ENCODE data around the gene NACC2. TPM values are rescaled to one million over a fixed set of nuclear protein-coding genes. Genes with fewer than 3 reads are reported as not detected.

NACC2 gene
- total and polyA plus RNA-seq, 2 donors (not counting 1 experiment from before 2014, with no cell fraction given) = 0.34 to 1.9 TPM

DNA sequence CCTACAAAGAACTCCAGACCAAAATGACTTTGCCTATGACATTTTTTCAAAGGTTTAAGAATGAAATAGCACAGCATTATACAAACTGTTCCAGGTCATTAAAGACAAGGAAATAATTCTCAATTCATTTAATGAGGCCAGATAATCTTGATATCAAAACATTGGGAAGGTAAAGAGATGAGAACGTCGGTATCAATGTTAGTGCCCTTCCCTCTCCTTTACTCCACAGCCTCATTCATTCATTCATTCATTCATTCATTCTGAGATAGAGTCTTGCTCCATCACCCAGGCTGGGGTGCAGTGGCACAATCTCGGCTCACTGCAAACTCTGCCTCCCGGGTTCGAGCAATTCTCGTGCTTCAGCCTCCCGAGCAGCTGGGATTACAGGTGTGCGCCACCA, 64.0 kb downstream of the NACC2 start:
- H3K27me3 Mint-ChIP-seq = peaks cover 8% of the 10 kb centered on the region
- intact Hi-C loops (cut with micrococcal nuclease) = no loop called here
- peaks cover 10% of the 10 kb centered on the region for H3K9me3 Mint-ChIP-seq (ENCODE audit: insufficient read depth)

DNA sequence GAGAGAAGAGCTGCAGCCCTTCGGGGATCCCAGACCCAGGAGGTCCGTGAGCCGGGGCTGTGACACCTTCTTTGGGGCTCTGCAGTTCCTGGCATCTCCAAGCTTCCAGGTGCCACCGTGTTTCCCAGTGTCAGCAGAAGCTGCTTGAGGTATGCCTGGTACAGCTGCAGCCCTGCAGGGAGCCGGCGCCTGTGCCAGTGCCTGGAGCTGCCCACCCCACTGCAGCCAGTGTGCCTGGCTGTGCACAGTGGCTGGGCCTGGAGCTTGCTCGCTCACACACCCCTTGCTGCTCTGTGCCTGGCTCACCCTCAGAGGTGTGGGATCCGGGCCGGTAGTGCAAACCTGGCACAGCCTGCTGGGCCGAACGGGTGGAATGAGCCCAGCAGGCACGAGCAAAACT, 65.5 kb downstream of the NACC2 start:
- WGBS (ENCODE audit: insufficient coverage) = 96% methylated on average over 12 of the region's 12 CpGs
- Mint-ChIP-seq H3K4me3 (no peak overlapping the region), H3K27ac (no peak overlapping the region), H3K9me3 (ENCODE audit: insufficient read depth) (no peaks in the 10 kb centered on the region), H3K4me1 (no peaks in the 10 kb centered on the region), H3K27me3 (peaks cover 8% of the 10 kb centered on the region)
- ChIA-PET POLR2A (no interaction called here), CTCF (interaction anchor here (0.6 kb wide), 1 partner anchor 670 kb away, joined by 3 read pairs; no protein-coding TSS in a partner anchor)
- Histone ChIP-seq H3K79me2 (ENCODE audit: control insufficient read depth, insufficient read depth, low read length) (no peaks in the 10 kb centered on the region), H3K9ac (ENCODE audit: low read length) (no peak overlapping the region), H4K20me1 (ENCODE audit: control insufficient read depth, insufficient read depth, low read length, poor library complexity, severe bottlenecking) (no peaks in the 10 kb centered on the region), H3K9me3 (ENCODE audit: control extremely low read depth in 1 of 3, control insufficient read depth in 2 of 3, insufficient read depth in 1 of 3, low read length in 2 of 3) (peaks cover 0 to 22% (median 12%) of the 10 kb centered on the region in 3 donors), H3K27ac (ENCODE audit: low read length in 2 of 2) (no peak overlapping the region), H3K4me3 (ENCODE audit: control extremely low read depth in 1 of 5, extremely low read depth in 1 of 5, insufficient read depth in 1 of 5, low read depth in 2 of 5, low read length in 4 of 5) (no peak overlapping the region), H3K27me3 (replicated peaks in 1 of 4; ENCODE audit: control extremely low read depth in 1 of 4, control insufficient read depth in 3 of 4, insufficient read depth in 4 of 4, low read length in 3 of 4) (no peaks in the 10 kb centered on the region), H3K4me1 (ENCODE audit: control insufficient read depth in 2 of 2, insufficient read depth in 2 of 2, low read length in 2 of 2) (no peaks in the 10 kb centered on the region), H3K4me2 (replicated peaks; ENCODE audit: low read depth, low read length, poor library complexity, severe bottlenecking) (no peak overlapping the region), H3K36me3 (replicated peaks in 1 of 2; ENCODE audit: control extremely low read depth in 1 of 2, control insufficient read depth in 1 of 2, extremely low read depth in 1 of 2, insufficient read depth in 2 of 2, low read length in 1 of 2) (no peaks in the 10 kb centered on the region), H2AFZ (ENCODE audit: insufficient read depth, low read depth, low read length, poor library complexity, severe bottlenecking) (no peak overlapping the region)
- intact Hi-C loops (cut with micrococcal nuclease) = no loop called here
- TF ChIP-seq, protein P1, sequence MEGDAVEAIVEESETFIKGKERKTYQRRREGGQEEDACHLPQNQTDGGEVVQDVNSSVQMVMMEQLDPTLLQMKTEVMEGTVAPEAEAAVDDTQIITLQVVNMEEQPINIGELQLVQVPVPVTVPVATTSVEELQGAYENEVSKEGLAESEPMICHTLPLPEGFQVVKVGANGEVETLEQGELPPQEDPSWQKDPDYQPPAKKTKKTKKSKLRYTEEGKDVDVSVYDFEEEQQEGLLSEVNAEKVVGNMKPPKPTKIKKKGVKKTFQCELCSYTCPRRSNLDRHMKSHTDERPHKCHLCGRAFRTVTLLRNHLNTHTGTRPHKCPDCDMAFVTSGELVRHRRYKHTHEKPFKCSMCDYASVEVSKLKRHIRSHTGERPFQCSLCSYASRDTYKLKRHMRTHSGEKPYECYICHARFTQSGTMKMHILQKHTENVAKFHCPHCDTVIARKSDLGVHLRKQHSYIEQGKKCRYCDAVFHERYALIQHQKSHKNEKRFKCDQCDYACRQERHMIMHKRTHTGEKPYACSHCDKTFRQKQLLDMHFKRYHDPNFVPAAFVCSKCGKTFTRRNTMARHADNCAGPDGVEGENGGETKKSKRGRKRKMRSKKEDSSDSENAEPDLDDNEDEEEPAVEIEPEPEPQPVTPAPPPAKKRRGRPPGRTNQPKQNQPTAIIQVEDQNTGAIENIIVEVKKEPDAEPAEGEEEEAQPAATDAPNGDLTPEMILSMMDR (IDR thresholded peaks at IDR 0.05) = no peak
- no peak for TF ChIP-seq EZH2 (IDR thresholded peaks at IDR 0.05; ENCODE audit: borderline replicate concordance, insufficient read depth, low read depth, low read length, poor library complexity, severe bottlenecking)
- ATAC-seq (ENCODE audit: low read depth) (no peak), DNase-seq (no peak)

More for the DNA sequence above, 64.0 kb downstream of the NACC2 start:
- Histone ChIP-seq H3K4me3 (ENCODE audit: control extremely low read depth in 1 of 5, extremely low read depth in 1 of 5, insufficient read depth in 1 of 5, low read depth in 2 of 5, low read length in 4 of 5) (no peak overlapping the region), H3K9me3 (ENCODE audit: control extremely low read depth in 1 of 3, control insufficient read depth in 2 of 3, insufficient read depth in 1 of 3, low read length in 2 of 3) (peaks cover 0 to 17% (median 12%) of the 10 kb centered on the region in 3 donors), H3K4me2 (replicated peaks; ENCODE audit: low read depth, low read length, poor library complexity, severe bottlenecking) (no peak overlapping the region), H2AFZ (ENCODE audit: insufficient read depth, low read depth, low read length, poor library complexity, severe bottlenecking) (no peak overlapping the region), H3K9ac (ENCODE audit: low read length) (no peak overlapping the region), H3K27me3 (replicated peaks in 1 of 4; ENCODE audit: control extremely low read depth in 1 of 4, control insufficient read depth in 3 of 4, insufficient read depth in 4 of 4, low read length in 3 of 4) (no peaks in the 10 kb centered on the region), H3K27ac (ENCODE audit: low read length in 2 of 2) (no peak overlapping the region), H4K20me1 (ENCODE audit: control insufficient read depth, insufficient read depth, low read length, poor library complexity, severe bottlenecking) (no peaks in the 10 kb centered on the region), H3K36me3 (replicated peaks in 1 of 2; ENCODE audit: control extremely low read depth in 1 of 2, control insufficient read depth in 1 of 2, extremely low read depth in 1 of 2, insufficient read depth in 2 of 2, low read length in 1 of 2) (no peaks in the 10 kb centered on the region), H3K79me2 (ENCODE audit: control insufficient read depth, insufficient read depth, low read length) (no peaks in the 10 kb centered on the region), H3K4me1 (ENCODE audit: control insufficient read depth in 2 of 2, insufficient read depth in 2 of 2, low read length in 2 of 2) (no peaks in the 10 kb centered on the region)
- Mint-ChIP-seq H3K27ac (no peak overlapping the region), H3K4me1 (no peaks in the 10 kb centered on the region), H3K4me3 (no peak overlapping the region)
- TF ChIP-seq, protein P1 (IDR thresholded peaks at IDR 0.05) = no peak
- TF ChIP-seq EZH2 (IDR thresholded peaks at IDR 0.05; ENCODE audit: borderline replicate concordance, insufficient read depth, low read depth, low read length, poor library complexity, severe bottlenecking) = no peak
- ChIA-PET POLR2A (no interaction called here), CTCF (interaction anchor here (1.2 kb wide), 1 partner anchor 22 kb away, joined by 3 read pairs; no protein-coding TSS in a partner anchor)
- DNase-seq (no peak), ATAC-seq (ENCODE audit: low read depth) (no peak)
- 96% methylated on average over 4 of the region's 8 CpGs for WGBS (ENCODE audit: insufficient coverage)
